PC-3 (cell line): Measurements from ENCODE around the gene SPOCD1.

Experiments used
- EZH2 ChIP-seq: fragments of 300-600 bp; sonication (generic); IDR thresholded peaks from one replicate; pipeline ENCODE4 v1.6.1; 2017; ENCODE audit warnings: antibody characterized with exemption, mild to moderate bottlenecking, low read length; ENCODE audit not compliant: unreplicated experiment
- EZH2phosphoT487 ChIP-seq: fragments of 300-600 bp; sonication (generic); IDR thresholded peaks from 2 replicates; pipeline ENCODE4 v1.6.1; 2018; ENCODE audit warnings: mild to moderate bottlenecking, antibody characterized with exemption, low read length, borderline replicate concordance
- TF ChIP-seq, protein P1 (sequence below): fragments of 300-600 bp; sonication (generic); conservative IDR thresholded peaks from 2 replicates; pipeline ENCODE4 v1.5.1; 2017; ENCODE audit warnings: antibody characterized with exemption, low read depth, mild to moderate bottlenecking, low read length

DNA sequence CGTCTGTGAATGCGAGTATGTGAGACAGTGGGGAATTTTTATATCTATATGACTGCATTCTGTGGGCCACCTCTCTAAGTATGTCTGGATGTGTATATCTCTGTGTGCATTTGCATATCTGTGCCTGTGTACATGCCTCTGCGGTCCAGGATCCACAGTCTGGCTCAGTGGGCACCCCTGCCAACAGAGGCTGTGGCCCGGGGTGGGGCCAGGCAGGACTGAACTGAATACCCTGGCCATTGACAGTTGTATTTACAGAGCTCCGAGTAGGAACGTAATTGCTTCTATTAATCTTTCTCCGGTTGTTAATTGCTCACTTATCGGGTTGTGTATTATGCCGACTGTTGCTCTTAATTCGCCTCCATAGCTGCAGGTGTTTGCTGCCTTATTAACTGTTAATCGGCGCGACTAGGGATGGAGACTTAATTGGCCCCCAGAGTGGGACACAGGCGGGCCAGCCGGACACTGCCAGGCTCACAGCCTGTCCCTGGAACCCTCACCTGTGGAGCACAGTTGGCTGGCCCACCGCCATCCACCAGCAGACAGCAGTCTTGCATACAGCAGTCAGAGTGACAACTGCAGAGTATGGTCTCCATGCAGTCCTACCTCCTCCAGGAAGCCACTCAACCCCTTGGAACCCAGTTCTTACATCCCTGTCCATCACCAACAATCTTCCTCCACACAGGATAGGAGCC is 29.3 kb downstream of the SPOCD1 start:
- TF ChIP-seq EZH2phosphoT487, result no peak
- TF ChIP-seq, protein P1, sequence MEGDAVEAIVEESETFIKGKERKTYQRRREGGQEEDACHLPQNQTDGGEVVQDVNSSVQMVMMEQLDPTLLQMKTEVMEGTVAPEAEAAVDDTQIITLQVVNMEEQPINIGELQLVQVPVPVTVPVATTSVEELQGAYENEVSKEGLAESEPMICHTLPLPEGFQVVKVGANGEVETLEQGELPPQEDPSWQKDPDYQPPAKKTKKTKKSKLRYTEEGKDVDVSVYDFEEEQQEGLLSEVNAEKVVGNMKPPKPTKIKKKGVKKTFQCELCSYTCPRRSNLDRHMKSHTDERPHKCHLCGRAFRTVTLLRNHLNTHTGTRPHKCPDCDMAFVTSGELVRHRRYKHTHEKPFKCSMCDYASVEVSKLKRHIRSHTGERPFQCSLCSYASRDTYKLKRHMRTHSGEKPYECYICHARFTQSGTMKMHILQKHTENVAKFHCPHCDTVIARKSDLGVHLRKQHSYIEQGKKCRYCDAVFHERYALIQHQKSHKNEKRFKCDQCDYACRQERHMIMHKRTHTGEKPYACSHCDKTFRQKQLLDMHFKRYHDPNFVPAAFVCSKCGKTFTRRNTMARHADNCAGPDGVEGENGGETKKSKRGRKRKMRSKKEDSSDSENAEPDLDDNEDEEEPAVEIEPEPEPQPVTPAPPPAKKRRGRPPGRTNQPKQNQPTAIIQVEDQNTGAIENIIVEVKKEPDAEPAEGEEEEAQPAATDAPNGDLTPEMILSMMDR, result no peak
- no peak for TF ChIP-seq EZH2
